Fibroblast of skin of back (primary cell): ENCODE measurements around the gene CYP39A1.

Experiments
- DNase-seq: peaks from one replicate; pipeline ENCODE4 v3.0.0-alpha.2; 2013

The CYP39A1 gene

DNA sequence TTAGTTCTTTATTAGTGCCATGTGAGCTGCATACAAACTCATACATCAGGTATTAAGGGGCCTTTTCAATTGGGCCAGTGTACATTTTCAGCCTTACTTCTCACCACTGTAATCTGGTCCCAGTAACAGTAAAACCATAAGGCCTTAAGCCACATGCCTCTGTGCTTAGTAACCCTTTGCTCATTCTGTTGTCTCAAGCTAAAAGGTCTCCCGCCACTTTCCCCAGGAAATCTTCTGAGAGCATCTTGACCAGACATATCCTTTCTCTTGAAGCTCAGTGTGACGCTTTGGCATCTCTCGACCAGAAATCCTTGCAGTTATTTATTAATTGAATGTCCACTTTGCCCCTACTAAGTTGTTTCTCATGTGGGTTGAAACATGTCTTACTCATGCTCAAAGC lies 68.0 kb downstream of the CYP39A1 start:
- DNase-seq, result peak; percentile 9

DNA sequence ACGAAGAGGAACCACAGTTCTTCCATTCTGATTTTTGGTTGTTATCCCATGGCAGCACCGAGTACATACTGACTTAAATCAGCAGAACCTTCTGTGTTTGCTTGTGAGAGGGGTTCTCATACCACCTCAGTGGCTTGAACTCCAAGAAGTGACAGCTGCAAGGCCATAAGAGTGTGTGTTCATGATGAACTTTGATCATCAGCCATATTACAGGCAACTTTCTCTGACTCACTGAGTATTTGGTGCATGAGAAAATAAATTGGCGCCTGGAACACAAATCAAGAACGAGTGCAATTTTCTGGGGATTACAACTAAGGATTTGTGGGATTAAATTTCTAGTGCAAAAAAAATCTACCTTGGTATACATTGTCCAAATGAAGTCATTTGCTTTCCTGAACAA lies 68.9 kb downstream of the CYP39A1 start:
- DNase-seq, result no peak

DNA sequence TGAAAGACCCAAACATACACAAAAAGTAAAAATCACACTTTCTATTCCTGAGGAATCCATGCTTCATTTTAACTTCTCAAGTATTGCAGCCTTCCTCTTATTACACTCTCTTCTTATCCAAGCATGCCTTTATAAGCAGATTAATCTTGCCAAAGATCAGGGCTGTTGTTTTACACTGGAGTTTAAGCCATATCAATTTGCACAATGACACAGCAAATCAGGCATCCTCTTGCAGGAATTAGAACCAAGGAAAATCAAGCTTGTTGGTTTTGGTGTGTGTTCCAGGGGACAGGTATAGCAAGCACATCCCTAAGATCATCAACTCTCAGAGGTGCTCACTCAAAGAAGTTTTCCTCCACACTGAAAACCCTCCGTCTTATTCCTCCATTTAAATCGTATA lies 69.5 kb downstream of the CYP39A1 start:
- no peak for DNase-seq

DNA sequence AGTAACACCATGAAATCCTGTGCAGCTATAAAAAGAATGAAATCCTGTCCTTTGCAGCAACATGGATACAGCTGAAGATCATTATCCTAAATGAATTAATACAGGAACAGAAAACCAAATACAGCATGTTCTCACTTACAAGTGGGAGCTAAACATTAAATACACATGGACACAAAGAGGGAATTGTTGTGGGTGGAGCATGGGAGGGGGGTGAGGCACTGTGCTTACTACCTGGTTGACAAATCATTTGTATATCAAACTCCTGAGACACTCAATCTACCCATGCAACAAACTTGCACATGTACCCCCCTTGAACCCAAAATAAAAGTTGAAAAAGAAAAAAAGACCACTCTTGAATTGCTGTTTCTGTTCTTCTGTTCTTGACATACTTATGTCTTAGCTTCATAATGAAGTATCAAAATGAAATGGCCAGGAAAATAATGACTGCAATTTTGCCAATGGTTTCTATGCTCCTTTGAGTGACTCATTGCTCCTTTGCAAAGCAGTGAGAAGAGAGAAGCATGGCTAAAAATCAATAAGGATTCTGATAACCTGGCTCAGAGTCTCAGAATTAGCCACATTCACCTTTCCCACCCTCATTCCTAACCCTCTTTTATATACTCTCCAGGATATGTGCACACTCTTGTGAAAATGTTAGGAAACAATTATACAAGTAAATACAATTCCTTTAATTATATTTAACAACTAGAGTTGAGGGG lies 71.0 kb downstream of the CYP39A1 start:
- no peak for DNase-seq

DNA sequence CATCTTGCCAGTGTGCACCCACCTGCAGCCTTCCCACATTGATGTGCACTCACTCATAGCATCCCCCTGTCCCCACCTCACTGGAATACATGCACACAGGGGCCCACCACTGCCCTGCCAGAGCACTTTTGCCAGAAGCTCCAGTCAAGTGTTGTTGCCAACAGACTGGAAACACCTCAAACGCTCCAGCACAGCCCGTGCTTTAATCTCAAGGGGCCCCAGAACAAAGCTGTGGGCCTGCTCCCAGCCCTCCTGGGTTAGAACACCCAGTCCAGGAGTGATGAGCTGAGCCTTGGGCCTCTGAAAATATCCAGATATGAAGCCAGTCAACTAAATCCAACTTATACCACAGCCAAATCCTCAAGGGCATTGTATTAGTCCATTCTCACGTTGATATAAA lies 77.1 kb downstream of the CYP39A1 start:
- no peak for DNase-seq

DNA sequence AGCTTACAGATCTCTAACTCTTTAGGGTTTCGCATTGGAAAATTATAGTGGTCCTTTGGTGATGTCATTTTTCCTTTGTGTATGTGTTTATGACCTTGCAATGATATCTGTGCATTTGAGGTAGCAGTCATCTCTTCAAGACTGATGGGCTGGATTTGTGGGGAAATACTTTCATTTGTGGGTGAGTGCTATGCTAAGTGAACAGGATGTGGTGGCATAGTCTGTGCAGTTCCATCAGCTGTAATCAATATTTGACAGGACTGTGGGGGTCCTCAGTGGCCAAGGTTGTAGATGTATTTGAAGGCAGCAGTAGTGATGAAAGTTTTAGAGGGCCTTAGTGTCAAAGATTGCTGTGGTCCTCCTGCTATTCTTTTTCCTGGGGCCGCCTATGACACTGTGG lies 79.5 kb downstream of the CYP39A1 start:
- DNase-seq, result no peak

DNA sequence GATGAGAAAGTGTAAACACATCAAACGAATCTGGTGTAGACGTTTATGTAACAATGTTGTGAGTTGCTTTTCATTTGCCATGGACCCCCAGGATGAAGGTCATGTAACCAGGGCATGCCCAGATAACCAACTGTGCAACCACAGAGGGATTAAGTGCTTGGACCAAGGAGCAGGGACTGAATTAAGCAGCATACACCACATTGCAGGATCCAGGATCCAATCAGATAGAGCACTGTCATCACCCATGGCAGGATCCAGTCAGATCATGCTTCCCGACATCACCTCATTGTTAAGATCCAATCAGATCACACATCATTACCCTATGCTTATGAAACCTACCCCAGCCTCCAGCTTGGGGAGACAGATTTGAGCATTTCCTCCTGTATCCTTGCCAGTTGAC lies 87.1 kb downstream of the CYP39A1 start:
- DNase-seq, result no peak

DNA sequence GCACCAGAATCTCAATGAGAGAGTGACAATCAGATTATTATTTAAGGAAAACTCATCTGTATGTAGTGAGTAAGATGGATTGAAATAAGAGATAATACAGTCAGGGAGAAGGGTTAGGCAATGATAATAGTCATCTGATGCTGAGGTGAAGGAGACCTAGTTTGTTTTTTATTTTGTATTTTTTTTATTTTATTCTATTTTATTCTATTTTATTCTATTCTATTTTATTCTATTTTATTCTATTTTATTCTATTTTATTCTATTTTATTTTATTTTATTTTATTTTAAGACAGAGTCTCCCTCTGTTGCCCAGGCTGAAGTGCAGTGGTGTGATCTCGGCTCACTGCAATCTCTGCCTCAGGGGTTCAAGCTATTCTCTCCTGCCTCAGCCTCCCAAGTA lies 88.7 kb downstream of the CYP39A1 start:
- no peak for DNase-seq

DNA sequence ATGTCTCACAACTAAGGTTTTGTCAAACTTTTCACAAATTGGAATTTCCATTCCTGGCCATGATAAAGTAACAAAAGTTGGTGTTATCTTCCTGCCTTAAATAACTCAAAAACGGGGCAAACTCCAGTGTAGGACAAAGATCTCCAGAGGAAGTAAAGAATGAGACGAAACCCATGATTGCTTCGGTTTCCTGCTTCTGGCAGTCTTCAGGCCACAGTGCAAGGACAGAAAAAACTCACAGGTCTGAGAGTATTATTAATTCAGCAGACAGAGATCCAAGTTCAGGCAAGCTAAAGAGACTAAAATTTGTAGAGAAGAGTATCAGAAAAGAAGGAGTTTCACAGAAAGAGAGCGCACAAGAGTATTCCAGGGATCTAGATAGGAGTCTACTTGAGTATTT lies 96.6 kb downstream of the CYP39A1 start:
- DNase-seq, result no peak

DNA sequence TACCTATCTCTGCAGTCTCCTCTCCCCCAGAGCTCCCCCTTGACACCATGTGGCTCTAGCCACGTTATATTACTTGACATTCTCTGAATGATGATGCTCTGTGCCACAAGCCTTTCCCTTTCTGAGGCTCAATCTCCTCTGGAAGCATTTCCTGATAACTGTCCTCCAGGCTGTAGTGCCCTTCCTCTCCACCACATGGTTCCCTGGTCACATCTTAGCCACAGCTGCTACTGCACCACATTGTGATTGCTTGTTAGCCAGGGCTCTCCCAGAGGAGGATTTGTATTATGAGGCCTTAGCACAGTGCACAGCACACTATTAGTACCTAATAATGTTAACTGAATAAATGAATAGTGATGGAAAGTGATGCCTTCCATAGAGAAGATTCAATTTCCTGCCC lies 97.5 kb downstream of the CYP39A1 start:
- no peak for DNase-seq

DNA sequence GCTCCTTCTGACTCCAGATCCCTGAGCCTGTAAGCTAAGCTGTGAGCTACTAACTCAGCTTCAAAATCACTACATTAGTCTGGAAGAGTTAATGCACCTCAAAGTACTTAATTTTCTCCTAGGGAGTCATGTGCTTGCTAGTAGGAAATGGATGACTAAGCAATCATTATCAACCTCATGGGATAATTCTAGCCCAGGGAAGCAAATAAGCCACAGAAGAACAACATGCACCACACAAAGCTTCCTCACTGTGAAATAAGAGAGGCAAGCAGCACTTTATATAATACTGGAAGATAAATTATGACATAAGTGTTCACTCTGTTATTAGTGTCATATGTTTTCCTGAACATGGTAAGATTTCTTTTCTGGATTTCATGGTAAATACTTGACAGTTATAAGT lies 103.5 kb downstream of the CYP39A1 start:
- no peak for DNase-seq

DNA sequence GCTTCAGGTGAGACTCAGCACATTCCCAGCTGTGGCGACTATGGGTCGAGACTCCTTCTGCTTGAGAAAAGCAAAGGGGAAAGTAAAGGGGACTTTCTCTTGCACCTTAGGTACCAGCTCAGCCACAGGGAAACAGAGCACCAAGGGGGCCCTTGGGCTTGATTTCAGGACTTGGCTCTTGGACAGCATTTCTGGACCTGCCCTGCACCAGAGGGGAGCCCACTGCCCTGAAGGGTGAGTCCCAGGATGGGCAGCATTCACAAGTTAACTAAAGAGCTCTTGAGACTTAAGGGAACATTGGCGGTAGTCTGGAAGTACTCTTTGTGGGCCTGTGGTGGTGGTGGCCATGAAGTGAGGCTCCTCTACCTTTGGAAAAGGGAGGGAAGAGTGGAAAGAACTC lies 111.1 kb downstream of the CYP39A1 start:
- DNase-seq, result no peak

DNA sequence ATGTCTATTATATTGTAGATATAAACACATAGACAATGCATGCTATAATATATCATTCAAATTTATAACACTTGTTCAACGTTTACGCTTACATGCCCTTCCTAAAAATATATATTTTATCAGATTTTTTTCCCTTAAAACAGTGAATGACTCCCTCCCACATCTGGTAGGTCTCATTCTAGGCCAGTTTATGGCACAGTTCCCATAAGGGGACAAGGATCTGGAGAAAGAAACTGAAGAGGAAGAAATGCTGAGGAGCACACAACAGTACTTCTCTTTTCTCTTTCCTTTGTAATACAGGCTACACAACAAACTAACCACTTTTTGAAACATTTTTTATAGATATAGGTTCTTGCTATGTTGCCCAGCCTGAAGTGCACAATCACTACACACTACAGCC lies 112.8 kb downstream of the CYP39A1 start:
- DNase-seq, result no peak

DNA sequence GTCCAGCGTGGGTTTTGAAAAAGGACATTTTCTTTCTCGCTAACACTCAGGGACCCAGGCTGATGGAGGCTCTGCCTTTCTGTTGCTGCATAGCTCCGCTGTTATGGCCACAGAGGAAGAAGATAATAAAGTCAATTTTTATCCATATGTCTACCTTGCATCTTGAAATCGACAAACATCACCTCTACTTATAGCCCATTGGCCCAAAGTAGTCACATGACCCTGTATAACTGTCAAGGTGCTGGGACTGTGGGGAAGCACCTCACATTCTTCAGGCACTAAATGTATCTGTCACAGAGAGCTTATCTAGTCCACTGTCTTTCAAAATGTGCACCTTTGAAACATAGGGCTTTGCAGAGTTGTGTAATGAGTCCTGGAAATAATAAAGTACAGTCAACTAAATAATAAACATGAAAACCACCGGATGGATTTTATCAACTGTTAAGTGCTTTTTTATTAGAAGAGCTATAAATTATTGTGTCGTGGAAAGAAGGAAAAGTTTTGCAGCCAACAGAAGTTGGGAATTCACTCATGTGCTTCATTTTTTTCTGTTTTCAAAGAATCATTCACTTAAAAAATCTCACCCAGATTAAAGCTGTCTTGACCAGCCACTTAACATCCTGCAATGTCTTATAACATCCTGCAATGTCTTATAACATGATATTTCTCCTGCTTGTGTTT lies 113.7 kb downstream of the CYP39A1 start:
- no peak for DNase-seq

DNA sequence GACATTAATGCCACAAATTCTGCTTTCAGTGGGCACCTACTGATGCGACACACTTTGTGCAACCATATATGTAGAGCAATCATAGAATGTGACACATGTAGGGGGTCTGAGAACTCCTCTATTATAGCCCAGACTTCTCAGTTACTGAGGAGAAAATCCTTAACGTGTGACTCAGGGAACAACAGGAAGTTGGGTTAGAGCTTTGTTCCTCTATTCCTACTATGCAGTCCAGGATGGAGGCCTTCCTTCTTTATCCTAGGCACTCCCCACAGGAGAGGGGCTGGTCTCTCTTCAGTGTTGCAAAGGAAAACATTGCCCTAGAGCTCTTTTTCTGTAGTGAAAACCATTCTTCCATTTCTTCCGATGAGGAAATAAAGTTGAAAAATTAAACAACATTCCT lies 121.7 kb downstream of the CYP39A1 start:
- DNase-seq, result peak; percentile 62

DNA sequence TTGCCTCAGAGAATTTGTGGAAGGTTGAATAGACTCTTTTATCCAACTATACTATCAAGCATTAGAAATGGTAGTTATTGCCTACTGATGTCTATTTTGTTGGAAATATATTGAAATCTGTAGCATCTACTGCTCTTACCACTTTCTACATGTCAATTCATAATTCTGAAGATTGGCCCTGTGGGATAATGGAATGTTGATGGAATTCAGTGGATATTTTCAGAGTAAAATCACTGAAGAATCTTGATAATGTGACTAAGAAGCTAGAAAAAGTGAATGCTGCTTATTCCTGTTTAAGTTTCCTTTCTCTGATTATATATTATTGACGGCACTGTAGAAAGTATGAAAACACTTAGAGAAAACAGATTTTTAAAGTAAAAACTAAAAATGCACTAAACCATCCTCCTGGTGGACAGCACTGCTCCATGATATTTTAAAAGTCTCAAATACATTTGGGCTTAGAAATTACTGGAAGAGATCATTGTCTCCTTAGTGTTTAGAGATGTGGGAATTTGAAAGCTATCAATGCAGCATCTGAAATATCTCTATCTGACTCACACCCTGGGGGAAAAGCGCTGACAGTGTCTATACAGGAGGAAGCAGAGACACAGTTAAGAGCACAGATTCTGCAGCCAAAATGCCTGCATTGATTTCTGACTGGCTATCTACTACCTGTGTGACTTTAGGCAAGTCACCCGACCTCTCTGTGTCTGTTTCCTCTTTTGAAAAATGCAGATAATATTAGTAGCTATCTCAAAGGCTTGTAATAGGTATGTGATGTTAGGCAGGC lies 123.5 kb downstream of the CYP39A1 start:
- peak; percentile 55 for DNase-seq

DNA sequence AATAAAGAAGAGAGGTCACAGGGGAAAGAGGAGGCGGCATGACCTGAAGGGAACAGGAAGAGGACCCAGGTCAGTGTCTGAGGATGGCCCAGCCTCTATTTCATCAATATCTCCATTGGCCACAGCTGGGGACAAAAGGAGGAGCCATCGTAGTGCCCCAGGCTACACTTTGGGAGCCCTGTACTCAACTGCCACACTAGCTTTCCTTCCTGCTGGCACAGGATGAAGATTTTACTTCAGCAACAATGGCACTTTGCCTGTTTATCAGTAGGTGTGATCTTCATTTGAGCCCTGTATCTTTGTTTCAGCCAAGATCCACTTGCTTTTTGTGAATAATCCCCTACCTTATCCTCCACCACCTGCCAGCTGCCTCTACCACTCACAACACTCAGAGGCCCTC lies 126.0 kb downstream of the CYP39A1 start:
- DNase-seq, result no peak

DNA sequence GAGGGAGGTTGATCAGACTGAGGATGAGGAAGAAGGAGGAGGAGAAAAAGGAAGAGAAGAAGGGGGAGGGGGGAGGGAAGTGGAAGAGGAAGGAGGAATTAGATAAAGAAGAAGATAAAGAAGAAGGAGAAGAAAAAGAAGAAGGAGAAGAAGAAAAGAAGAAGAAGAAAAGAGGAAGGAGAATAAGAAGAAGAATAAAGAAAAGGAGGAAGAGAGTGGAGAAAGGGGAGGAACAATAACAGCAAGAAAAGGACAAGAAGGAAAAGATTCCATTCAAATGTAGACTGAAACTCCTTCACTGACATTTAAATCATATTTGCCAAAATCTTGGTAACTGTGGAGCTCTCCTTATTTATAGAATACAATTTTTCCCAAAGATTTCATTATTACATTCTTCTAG lies 127.0 kb downstream of the CYP39A1 start:
- DNase-seq, result no peak

DNA sequence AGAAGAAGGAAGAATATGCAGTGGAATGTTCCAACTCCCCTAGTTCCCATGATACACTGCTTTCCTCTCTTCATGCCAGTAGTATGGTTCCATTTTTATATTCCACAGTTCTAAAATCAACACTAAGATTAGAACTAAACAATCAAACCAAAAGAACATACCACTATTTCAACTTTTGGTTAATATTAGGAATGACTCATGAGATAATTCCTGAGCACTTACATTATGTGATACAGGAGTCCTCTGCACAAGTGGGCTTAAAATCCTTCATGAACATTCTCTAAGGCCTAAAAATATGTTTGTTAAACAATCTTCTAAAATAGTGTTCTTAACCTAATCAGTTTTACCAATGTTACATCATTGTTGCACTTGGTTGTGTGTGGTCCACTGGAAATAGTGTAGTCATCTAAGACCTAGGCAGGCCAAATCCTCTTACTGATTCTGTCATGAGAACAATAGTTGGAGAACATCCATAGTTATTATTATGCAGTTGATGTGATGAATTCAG lies 131.1 kb downstream of the CYP39A1 start:
- DNase-seq, result peak; percentile 79

DNA sequence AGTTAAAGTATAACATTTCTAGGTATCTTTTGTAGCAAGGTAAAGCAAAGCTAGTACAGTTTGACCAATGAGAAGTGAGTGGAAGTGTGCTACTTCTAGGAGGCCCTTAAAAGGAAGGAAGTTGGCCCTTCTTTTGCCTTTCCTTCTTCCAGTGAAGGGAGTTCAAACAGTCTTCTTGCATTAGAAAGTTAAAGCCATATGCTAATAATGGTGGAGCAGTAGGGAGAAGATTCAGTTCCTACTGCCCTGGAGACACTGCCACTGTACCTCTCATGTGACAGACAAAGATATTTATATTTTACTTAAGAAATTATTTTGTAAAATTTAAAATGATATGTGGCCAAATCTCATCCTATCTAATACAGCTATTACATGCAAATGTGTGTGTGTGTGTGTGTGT lies 135.4 kb downstream of the CYP39A1 start:
- DNase-seq, result no peak

DNA sequence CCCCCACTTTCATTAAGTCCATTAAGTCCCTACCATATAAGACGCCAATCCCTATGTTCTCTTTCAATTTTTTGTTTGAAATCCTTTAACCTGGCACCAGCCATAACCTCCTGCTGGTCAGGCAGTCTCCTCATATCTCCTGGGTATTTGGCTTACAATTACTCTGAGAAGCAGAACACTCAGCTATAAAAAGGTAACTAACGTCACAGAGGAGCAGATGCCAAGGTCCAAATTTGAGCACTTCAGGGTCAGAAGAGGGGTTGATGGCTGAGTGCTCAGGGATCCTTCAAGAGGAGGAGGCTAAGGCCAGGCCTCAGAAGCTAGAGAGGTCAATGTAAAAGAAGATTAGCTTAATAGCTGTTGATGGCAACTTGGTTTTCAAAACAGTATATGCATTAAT lies 139.1 kb downstream of the CYP39A1 start:
- no peak for DNase-seq

DNA sequence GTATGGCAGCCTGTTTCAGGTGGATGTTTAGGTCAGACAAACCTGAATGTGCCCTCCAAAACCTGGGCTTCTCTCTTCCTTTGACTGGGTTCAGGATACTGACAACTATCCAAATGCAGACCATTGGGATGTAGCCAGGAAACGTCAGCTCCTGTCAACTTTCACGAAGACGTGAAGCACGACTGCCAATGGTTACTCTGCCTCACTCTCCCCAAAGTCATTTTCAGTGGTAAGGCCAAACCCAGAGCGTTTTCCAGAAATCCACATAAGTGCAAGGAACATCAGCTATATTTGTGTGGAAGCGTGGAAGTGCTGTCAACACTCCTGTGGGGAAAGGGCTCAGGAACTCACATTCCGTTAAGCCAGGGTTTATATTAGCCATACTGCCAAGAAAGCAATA lies 141.3 kb downstream of the CYP39A1 start:
- no peak for DNase-seq

DNA sequence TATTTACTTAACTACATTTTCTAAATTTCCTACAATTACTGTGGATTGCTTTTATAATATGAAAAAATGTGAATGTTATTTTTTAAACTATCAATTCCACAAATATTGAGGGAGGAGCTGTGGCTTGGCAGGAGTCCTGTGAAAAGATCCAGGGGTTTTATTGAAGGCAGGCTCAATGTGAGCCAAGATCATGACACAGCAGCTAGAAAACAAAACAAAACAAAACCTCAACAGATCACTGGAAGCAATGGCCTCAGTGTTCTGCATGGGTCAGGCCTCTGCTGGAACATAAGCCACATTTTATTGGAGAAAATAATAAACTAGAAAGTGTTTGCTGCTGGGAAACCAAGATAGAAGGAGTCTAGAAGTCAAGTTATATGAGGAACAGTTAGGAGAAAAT lies 142.0 kb downstream of the CYP39A1 start:
- DNase-seq, result peak; percentile 85
